ENCODE data around the gene SLC4A2. TPM values are rescaled to one million over a fixed set of nuclear protein-coding genes. Genes with fewer than 3 reads are reported as not detected.
A peak's percentile ranks its signal among the peaks of the same experiment; 100 is the strongest.

Gene SLC4A2
- total RNA-seq, 2 experiments from 2014 or later: 64.2 to 86.0 TPM

GRCh38 chr7:151083824-151084160 is 24.4 kb downstream of the SLC4A2 start:
- H3K79me2 ChIP-seq (ENCODE audit: insufficient read depth, low read depth, low read length): peaks cover 28% of the 10 kb centered on the region
- peak overlapping the region; percentile 100 for H3K4me2 ChIP-seq (ENCODE audit: low read length)
- no peak for DNase-seq (ENCODE audit: low spot score)
- POLR2A ChIA-PET: interaction anchor here (1.2 kb wide), 1 partner anchor 25 kb away, joined by 3 read pairs; the partner anchor contains the start of gene SLC4A2
- H3K9me2 ChIP-seq (ENCODE audit: insufficient read depth, low read length): no peaks in the 10 kb centered on the region
- H3K9me3 ChIP-seq (ENCODE audit: low read length): no peaks in the 10 kb centered on the region
- H4K20me1 ChIP-seq (ENCODE audit: insufficient read depth, low read length): no peaks in the 10 kb centered on the region
- CTCF ChIA-PET (ENCODE audit: unreplicated experiment): no interaction called here
- BruUV-seq (replicated peaks): no TSS peak
- peak overlapping the region; percentile 91 for H3K4me3 ChIP-seq (ENCODE audit: low read depth, low read length, poor library complexity, severe bottlenecking)
- intact Hi-C loops (cut with micrococcal nuclease; ENCODE audit: unreplicated experiment): loop anchor here (5.0 to 10.0 kb wide), 3 partner anchors 109 to 189 kb away; partner anchors contain the start of genes ABCF2 and KCNH2
- H3K4me1 ChIP-seq (ENCODE audit: insufficient read depth, low read length, poor library complexity, severe bottlenecking): peaks cover 50% of the 10 kb centered on the region
- H3K27ac ChIP-seq (ENCODE audit: low read depth, low read length, poor library complexity, severe bottlenecking): no peak overlapping the region
- TF ChIP-seq EZH2phosphoT487 (IDR thresholded peaks at IDR 0.05; ENCODE audit: borderline replicate concordance, low read depth, low read length): no peak
- TF ChIP-seq CTCF (conservative IDR thresholded peaks at IDR 0.05; ENCODE audit: low read length): no peak
- peaks cover 12% of the 10 kb centered on the region; the same call in 1 of the 2 replicates for H3K36me3 ChIP-seq (ENCODE audit: insufficient read depth, low read length)
- peak overlapping the region; percentile 66 for H2AFZ ChIP-seq (ENCODE audit: low read length)

GRCh38 chr7:151085329-151085690 is 25.9 kb downstream of the SLC4A2 start:
- POLR2A ChIA-PET: interaction anchor here (0.6 to 1.3 kb wide), 7 partner anchors 9 to 208 kb away, joined by 3 to 8 read pairs (median 3); partner anchors contain the start of gene CDK5
- Histone ChIP-seq H3K79me2 (ENCODE audit: insufficient read depth, low read depth, low read length) (peaks cover 13% of the 10 kb centered on the region), H3K4me2 (ENCODE audit: low read length) (peak overlapping the region; percentile 97)

More at GRCh38 chr7:151085329-151085690, 25.9 kb downstream of the SLC4A2 start:
- BruUV-seq (replicated peaks): no TSS peak
- Histone ChIP-seq H3K36me3 (ENCODE audit: insufficient read depth, low read length) (no peaks in the 10 kb centered on the region), H3K9me3 (ENCODE audit: low read length) (no peaks in the 10 kb centered on the region), H3K4me1 (ENCODE audit: insufficient read depth, low read length, poor library complexity, severe bottlenecking) (peaks cover 39% of the 10 kb centered on the region), H3K9me2 (ENCODE audit: insufficient read depth, low read length) (no peaks in the 10 kb centered on the region), H3K4me3 (ENCODE audit: low read depth, low read length, poor library complexity, severe bottlenecking) (peak overlapping the region; percentile 69), H3K27ac (ENCODE audit: low read depth, low read length, poor library complexity, severe bottlenecking) (no peak overlapping the region), H2AFZ (ENCODE audit: low read length) (peak overlapping the region; percentile 82; the same call in 1 of the 2 replicates), H4K20me1 (ENCODE audit: insufficient read depth, low read length) (no peaks in the 10 kb centered on the region; the same call in 1 of the 2 replicates)
- CTCF ChIA-PET (ENCODE audit: unreplicated experiment): interaction anchor here (0.6 kb wide), 2 partner anchors 26 to 28 kb away, joined by 4 read pairs; partner anchors contain the start of gene CDK5
- intact Hi-C loops (cut with micrococcal nuclease; ENCODE audit: unreplicated experiment): loop anchor here (10.0 kb wide), 2 partner anchors 111 to 191 kb away; partner anchors contain the start of gene KCNH2
- no peak for DNase-seq (ENCODE audit: low spot score)
- TF ChIP-seq CTCF (conservative IDR thresholded peaks at IDR 0.05; ENCODE audit: low read length): no peak
- TF ChIP-seq EZH2phosphoT487 (IDR thresholded peaks at IDR 0.05; ENCODE audit: borderline replicate concordance, low read depth, low read length): no peak

Data from OCI-LY7 (cell line).